Stimulated activated CD4-positive, alpha-beta T cell treated with anti-CD3 and anti-CD28 coated beads, Interleukin-15, amount 100 ng/mL, for 48 hours (primary cell): ENCODE measurements around the gene CNTNAP2.
"Not testable (repeated sequence)": the region's sequence is repeated elsewhere in the genome, so short reads cannot be mapped to it uniquely, and the experiment has no call there.

Source experiments
- DNase-seq, 2 donors: peaks; one replicate each; pipeline ENCODE4 v3.0.0-alpha.2; 2020; ENCODE audit warnings: low read depth in 2 of 2

Gene CNTNAP2

DNA sequence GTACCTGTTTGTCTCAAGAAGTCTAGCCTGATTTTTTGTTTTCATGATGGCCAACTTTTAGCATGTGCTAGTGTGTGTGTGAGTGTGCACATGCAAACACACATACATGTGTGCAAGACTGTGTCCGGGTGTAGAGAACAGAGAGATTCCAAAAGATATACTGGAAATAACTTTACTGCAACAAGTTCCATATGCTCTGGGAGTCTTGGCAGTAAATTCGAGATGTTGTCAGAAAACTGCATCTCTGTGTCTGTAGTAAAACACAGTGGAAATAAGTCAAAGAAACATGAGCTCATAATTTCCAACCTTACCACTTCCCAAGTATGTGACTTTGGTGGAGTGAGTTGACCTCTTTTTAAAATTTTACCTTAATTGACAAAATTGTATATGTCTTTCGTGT is 1523.2 kb downstream of the CNTNAP2 start:
- no peak for DNase-seq

DNA sequence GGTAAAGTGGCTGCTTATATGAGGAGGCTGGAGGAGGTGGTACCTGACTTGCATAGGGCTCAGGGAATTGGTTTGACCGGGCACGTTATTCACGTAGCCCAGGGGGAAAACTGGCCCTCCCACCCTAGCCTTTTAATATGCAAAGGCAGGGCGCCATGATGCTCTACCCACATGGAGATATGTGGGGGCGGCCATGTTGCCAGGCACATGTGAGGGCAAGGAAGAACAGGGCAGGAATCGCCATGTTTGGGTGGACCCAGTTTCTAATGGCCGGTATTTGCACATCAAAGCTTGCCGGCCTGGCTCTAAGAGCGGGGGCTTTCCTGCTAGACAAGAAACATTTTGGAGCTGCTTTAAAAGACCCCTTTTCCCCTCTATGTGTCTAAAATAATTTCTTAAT is 1524.2 kb downstream of the CNTNAP2 start:
- DNase-seq, result no peak

DNA sequence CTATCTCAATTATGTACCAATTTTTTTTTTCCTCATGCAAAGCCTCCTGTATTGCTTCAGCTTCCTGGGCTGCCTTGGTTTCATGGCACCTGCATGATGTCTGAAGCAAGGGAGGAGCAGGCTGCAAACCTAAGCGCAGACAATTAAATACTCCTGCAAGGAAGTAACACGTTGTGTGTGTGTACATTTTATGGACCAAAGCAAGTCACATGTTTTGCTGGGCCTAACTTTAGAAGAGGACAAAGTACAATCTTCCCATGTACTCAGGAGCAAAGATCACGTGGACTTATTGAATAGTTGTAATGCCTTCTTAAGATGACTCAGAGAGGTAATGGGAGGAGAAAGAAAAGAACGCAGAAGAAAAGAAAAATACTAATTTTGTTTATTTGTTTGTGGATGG is 1530.0 kb downstream of the CNTNAP2 start:
- DNase-seq, result no peak

DNA sequence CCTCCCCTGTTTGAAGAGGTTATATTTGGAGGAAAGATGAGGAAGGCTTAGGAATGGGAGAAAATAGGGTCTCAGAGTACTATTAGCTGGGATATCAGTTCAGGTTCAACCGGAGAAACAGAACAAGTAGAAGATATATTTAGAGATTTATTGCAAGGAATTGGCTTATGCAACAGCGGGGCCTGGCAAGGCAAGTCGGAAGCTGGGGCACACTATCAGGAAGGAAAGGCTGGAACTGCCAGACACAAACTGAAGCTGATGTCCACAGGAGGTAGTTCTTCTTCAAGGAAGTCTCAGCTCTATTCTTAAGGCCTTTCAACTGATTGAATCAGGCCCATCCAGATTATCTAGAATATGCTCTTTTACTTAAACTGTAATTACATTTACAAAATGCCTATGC is 1534.4 kb downstream of the CNTNAP2 start:
- no peak for DNase-seq

DNA sequence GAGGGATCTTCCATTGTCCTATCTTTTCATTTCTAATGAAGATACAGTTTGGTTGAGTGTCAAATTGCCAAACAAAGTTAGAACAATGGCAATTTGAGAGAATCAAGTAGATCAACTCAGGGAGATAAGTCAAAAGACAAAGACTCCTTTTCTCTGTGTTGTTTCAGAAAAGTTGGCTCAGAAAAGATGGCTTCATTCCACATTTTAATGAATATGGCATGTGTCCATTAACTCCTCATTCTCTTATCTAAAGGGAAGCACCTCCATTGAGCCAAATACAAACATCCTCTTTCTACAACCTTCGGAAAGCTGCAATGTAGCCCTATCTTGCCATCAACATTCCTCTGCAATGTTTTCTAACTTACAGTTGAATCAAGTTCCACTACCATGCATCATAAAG is 1535.0 kb downstream of the CNTNAP2 start:
- DNase-seq, result no peak

DNA sequence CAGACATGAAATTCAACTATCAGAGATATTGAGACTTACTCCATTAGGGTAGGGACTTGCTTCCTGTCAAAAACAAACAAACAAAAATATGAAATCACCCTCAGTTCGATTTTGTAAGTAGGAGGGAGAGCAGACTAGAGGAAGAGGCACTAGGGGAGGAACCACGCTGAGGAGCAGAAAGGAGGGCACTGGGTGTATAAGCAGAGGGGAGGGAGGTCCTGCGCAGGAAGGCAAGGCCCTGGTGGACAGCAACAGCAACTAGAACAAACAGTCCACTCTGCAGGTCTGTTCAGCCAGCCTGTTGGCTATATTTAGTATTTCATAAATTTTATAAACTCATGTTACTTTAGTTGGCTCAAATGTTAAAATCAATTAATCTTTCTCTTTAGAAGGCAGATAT is 1536.9 kb downstream of the CNTNAP2 start:
- no peak for DNase-seq

DNA sequence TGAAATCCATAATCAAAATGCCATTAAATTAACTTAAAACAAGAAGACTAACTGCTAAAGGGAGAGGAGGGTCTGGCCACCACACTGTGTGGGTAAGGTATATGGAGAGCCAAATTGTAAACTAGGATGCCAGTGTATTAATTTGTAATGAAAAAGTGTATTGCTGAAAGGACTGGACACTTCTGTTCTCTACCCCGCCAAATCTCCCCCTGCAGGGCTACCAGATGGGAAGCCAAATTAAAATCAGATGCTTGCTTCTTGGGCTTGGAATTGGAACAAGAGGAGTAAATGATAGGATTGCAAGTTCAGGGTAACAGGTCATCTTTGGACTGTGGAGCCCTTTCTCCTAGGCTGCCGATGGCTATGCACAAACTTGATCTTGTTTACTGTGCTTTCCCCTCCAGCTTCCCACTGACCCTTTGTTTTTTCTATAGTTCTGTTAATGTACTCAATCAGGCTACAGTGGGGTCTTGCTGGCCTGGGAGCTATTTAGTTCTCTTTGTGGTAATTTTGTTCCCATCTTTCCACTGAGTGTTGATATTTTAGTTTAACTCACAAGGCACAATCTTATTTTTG is 1541.9 kb downstream of the CNTNAP2 start:
- DNase-seq, result no peak

DNA sequence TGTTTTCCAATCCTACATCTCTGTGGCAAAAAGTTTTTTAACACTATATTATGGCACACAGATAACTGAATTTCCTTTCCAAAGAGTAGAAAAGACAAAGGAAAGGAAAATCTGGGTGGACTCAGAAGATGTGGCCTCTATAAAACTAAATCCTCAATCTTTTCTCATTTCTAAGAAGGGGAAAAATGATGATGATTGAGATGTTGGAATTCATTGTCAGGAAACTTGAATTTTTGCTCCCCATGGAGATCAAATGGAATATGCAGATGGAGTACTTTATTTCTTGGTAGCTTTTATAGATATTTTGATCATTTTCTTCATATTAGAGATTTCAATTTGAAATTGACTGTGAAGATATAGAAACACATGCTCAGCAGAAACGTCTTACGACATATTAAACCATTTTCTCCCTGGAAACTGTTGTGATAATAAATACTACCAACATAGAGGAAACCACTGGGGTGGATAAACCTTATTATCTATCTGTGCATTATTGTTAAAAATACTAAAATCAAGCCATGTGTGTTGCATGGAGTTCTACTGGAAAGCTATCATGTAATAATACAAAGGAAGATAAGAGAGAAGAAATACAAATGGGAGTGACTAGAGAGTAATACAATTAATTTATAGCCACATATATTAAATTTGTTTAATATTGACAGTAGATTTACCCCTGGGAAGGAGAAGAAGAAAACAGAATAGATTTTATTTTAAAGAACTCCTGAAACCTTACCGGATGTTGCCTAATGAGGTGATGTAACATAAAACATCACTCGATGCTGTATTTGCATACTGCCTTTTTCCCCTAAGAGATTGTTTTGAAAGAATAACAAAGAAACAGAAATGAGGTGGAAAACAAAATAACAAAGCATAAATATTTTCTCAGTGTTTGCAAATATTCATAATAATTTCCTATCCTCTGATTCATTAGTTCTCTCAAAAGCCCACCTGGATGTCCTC is 1542.7 kb downstream of the CNTNAP2 start:
- DNase-seq, result no peak

DNA sequence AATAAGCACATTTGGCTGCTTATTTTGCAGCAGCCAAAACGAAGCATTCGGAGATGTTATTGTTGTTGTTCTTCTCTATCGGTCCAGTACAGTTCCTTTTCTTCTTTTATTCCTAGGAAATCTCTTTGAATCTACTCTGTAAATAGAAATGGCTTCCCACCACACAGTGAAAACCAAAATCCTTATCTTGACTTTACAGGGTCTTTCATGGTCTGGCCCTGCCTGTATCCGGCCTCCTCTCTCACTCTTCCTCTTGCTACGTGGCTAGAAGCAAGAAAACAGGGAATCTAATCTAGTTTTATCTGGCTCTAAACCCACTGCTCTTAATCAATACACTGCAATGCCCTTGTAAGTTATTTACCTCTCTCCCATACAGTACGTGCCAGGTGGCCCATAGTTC is 1547.9 kb downstream of the CNTNAP2 start:
- no peak for DNase-seq

DNA sequence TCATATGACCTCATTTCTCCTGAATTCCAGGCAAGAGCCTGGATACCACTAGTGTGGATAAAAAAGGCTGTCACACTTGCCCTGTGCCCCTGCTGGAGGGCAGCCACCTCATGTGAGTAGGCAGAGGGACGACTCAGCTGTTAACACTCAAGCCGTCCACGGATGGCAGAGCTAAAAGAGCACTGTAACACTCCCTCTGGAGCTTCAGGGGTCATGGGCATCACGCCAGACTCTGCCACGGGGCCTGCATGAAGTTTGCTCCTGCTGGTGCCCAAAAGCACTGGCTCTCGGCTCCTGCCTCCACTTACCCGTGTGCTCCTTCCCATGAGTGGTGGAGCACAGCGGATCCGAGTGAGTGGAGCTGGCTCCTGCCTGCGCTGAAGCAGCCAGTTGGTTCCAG is 1554.2 kb downstream of the CNTNAP2 start:
- no peak for DNase-seq

DNA sequence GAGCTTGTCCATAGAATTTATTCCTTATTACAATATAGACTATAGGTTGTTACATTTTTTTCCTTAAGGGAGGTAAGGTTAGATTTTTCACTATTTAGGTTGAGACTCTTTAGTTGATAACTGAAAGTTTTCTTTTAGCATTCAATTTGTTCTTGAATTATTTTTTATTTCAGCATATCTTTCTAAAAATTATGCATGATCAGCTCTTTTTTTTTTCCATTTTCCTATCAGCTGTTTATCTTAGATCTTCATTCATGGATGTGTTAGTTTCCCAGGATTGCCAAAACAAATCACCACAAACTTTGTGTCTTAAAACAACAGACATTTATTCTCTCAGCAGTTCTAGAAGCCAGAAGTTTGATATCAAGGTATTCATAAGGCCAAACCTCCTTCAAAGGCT is 1558.1 kb downstream of the CNTNAP2 start:
- DNase-seq, result no peak

DNA sequence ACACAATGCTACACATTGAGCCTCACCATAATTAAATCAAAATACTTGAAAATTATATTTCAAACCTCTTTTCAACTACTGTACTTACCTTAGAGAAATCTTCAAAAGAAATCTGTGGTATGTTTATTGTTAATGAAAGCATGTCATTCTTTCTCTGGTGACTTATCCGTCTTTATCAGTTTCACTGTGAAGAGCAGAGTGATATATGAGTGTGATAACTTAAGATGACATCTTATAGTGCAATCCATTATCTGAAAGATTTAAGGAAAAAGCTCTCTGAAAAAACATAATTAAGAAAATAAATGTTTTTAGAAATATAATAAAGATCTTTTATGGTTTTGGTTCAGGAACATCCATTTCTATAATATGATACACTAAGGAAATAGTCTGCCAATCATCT is 1562.3 kb downstream of the CNTNAP2 start:
- DNase-seq, result no peak

DNA sequence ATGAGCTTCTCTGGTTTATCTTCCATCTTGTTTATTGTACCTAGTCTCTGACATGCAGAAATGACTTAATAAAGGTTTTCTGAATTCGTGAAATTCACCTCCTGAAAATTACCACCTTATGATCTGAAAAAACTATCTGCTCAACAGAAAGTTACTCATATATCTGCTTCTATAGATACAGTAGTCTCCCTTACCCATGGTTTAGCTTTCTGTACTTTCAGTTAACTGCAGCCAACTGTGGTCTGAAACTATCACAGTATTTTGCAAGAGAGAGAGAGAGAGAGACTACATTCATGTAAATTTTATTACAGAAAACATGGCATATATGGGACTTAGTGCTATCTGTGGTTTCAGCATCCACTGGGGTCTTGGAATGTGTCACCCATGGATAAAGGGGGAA is 1564.9 kb downstream of the CNTNAP2 start:
- no peak for DNase-seq

DNA sequence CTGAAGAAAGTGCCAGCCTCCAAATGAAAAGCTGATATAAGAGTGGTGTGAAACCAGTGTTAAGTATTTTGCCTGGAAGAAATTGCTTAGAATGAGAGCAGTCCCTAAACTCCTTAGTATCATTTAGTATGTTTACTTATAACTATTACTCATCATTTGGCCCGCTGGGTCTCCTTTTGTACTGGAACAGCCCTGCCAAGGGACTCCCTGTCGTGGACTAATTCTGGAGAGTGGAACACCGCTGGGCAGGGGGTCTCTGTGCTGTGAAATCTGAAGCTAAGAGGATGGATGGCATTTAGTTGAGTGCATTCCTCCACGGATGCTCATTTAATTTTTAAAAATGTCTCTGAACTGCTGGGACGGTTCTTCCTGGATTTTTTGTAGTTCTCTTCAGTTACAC is 1584.1 kb downstream of the CNTNAP2 start:
- DNase-seq, result no peak

DNA sequence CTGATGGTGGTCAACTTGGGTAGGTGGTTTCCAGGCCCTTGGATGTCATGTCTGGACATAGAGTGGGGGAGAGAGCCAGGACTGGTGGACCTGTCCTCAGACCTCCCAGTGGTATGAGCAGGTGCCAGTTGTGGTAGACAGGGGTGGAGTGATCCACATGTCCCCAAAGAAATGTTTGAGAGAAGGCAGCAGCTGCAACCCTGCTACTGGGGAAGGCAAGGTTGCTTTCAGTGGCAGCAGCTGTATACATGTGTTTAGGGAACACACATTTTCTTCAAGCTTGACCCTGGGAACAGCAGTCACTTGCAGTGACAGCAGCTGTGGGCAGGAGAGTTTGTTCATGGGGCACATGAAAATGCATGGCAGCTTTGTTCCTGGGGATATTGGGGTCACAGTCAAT is 1591.3 kb downstream of the CNTNAP2 start:
- DNase-seq, result no peak

DNA sequence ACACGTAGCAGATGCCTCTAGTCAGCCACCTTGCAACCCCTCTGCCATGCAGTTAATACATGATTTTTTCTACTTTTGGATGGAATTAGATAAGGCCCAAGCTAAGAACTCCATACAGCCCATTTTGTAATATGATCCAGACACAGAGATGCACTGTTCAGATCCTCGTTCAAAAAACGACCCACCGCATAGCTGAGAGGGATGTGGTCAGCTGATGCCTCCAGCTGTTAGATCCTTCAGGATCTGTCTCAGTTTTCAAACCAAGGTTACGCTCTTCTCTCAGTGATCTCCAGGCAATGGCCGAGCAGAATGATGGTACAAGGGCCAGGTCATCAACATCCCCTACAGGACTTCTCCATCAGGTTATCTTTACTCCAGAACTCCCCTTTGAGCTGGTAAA is 1592.3 kb downstream of the CNTNAP2 start:
- DNase-seq, result no peak

DNA sequence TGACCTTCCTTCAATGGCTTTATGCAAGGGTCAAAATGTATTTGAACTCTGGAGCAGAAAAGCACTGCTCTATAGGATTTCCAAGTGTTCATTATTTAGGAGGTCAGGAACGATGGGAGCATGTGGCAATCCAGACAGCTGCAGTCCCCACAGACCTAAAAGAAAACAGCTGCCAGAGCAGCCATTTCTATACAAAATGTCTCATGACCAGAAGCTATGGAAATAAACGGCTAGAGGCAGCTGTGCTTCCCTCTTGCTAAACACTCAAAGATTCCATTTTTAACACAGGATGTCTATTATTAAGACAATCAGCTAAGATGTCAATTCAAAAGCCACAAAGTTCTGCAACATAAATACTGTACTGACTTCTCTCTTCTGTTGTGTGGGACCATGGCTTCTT is 1594.8 kb downstream of the CNTNAP2 start:
- DNase-seq, result no peak

DNA sequence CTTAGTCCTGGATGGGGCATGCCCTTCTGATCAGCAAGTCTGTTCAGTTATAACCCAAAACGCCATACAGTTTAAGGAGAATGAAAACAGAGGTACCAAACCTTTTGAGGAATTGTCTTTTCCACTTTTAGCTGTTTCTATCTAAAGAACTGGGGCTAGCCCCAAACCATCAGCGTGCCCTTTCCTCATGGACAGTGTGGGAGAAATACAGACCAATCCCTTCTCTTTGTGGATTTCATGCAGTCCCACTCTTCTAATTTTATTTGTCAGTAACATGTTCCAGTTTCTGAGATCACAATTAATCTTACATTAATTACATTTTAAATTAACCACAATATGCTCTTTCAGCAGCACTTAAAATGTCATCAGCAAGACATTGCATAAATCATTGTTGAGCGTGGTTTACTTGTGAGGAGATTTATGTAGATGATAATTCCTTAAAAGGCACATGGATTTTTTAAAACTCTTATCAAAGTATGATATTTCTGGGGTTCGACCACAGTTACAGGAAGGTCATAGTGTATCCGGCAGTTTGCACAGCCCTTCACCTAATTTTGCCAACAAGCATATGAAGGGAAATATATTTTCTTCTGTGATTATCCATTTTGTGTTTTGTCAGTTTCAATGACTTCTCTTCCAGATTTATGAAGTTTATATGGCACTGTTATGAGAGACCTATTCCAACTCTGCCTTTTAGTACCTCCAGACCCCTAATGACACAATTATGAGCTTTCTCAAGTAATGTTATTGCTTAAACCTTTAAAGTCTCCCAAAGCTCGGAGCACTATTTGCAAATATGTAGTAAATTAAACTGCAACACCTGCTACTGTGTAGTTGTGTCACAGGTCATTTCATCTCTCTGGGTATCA is 1605.6 kb downstream of the CNTNAP2 start:
- no peak for DNase-seq

DNA sequence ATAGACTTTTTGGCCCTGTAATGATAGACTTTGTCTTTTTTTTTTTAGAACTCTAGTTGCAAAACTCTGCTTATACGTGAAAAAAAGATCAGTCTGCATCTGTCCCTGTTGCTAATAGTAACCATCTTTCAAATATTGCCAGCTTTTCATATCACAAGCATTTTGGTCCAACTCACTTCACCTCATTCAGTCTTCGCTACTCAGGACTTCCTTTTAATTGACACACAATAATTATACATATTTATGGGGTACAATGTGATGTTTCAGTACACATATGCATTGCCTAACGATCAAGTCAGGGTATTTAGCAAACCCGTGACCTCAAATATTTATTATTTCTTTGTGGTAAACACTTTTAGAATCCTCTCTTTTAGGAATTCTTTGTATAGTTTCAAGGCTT is 1606.9 kb downstream of the CNTNAP2 start:
- no peak for DNase-seq

DNA sequence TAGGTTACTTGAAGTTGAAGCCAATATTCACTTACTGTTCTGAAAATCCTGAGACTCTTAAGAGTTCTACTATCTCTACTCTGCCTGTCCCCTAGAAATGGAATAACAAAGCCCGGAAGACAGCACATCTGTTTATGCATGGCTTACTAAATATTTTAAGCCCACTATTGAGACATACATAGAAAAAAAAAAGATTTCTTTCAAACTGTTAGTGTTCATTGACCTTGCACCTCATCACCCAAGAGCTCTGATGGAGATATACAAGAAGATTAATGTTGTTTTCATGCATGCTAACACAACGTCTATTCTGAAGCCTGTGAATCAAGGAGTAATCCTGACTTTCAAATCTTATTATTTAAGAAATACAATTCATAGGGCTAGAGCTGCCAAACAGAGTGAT is 1614.7 kb downstream of the CNTNAP2 start:
- no peak for DNase-seq

DNA sequence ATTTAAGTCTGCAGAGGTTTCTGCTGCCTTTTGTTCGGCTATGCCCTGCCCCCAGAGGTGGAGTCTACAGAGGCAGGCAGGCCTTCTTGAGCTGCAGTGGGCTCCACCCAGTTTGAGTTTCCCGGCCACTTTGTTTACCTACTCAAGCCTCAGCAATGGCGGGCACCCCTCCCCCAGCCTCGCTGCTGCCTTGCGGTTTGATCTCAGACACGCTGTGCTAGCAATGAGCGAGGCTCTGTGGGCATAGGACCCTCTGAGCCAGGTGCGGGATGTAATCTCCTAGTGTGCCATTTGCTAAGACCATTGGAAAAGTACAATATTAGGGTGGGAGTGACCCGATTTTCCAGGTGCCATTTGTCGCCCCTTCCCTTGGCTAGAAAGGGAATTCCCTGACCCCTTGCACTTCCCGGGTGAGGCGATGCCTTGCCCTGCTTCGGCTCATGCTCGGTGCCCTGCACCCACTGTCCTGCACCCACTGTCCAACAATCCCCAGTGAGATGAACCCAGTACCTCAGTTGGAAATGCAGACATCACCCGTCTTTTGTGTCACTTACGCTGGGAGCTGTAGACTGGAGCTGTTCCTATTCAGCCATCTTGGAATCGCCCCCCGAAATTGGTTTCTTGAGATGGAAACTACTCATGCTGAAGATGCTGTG is 1621.1 kb downstream of the CNTNAP2 start:
- DNase-seq, result not testable (repeated sequence)

DNA sequence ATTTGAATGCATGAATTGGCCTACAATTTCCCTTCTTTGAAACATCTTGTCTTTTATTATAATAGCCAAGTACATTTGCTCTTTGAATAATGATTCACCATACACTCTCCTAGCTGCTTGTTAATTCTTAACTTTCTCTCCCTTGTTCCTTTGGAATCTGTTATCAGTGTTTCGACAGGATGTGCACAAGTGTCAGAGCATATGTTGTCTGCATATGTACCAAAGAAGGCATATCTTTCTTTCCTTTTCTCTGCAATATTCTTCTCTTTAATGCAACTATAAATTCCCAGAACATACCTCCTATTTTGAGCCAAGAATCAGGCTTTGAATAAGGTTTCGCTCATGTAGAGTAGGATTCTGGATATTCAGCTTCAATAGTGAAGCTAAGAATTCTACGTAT is 1625.7 kb downstream of the CNTNAP2 start:
- no peak for DNase-seq
